NCI-H524 treated with DMSO at 0.1 percent for 48 hours (cell line): ENCODE results near the gene P2RX7.

Source experiments
- DNase-seq: peaks from one replicate; lab custom pipeline; 2025; lab: John Stamatoyannopoulos, UW

Gene P2RX7

DNA sequence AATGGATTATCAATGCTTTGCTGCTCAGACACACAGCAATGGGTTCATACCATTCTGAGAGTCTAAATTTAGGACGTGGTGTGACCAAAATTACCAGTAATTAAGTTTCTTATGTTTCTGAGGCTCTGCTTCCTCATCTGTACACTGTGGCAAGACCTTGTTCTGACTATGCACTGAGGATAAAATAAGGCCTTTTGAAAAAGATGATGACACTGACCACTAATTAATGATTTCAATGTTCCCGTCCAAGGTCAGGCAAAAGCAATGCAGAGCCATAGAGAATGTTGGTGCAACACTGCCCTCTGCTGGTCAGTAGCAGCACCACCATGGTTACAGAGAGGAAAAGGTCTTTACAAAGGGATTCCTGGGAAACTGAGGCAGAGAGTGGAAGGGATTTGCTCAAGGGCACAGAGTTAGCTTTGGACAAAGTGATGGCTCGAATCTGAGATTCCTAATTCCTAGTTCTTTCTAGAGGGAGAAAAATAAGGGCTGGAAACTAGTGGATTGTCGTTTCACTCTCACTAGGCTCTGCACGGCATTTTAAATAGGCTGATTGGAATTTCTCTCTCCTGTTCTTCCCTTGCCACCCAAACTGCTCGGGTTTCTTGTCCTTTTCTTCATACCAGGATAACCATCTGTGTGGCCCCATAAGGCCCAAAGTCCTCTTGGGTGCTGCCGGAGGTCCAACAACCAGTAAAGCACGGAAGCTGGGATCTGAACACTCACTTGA lies 22.3 kb upstream of the P2RX7 start:
- DNase-seq = no peak

DNA sequence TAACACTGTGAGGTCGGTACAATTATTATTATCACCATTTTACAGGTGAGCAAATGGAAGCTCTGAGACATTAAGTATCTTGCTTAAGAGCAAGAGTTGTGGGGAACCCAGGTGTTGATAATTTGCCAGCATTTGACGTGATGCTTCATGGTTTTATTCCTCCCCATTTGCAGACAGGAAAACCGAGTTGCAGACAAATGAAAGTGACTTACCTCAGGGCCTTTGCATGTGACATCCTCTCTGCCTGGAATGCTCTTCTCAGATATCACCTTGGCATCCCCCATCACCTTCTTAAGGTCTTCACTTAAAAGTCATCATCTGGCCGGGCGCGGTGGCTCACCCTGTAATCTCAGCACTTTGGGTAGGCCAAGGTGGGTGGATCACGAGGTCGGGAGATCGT lies 21.0 kb upstream of the P2RX7 start:
- no peak for DNase-seq

DNA sequence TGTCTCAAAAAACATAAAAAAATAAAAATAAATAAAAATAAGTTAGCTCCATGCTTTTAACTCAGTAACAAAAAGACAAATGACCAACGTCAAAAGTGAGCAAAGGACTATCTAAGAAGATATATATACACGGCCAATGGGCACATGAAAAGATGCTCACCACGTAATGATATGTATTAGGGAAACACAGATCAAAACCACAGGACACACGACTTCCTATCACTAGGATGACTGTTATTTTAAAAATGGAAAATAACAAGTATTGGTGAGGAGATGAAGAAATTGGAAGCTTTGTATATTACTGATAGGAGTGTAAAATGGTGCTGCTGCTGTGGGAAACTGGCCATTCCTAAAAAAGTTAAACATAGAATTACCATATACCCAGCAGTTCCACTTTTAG lies 20.2 kb upstream of the P2RX7 start:
- no peak for DNase-seq

DNA sequence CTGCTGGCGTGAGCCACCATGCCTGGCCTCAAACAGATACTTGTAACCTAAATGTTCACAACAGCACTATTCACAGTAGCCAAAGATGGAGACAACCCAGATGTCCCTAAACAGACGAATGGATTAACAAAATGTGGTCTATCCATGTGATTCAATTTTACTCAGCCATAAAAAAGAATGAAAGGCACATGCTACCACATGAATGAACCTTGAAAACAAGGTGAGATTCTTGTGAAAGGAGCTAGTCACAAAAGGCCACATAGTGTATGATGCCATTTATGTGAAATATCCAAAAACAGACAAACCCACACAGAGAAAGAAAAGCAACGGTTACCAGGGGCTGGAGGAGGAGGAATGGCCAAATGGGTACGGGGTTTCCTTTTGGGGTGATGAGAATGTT lies 19.6 kb upstream of the P2RX7 start:
- DNase-seq = no peak

DNA sequence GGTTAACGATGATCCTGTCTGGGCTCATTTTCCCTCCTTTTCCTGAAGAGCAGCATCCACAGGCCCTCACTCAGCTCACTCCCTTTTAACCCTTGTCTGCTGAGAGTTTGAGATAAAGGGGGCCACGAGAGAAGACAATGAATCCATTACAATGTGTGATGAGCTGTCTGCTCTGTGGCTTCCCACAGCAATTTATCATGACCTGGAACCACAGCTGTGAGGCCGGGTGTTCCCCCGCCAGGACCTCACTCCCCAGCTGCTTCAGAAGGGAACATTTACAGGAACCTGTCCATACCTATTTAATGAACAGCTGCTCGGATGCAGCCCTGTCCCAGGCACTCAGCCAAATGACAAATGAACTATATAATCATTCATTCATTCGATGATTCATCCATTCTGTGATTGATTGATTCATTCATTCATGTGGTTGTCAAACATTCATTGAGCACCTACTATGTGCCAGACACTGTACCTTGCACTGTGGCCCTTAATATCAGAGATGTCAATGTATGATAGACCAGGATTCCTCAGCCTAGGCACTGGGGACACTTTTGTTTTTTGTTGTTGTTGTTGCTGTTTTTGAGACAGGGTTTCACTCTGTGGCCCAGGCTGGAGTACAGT lies 18.5 kb upstream of the P2RX7 start:
- DNase-seq = no peak

DNA sequence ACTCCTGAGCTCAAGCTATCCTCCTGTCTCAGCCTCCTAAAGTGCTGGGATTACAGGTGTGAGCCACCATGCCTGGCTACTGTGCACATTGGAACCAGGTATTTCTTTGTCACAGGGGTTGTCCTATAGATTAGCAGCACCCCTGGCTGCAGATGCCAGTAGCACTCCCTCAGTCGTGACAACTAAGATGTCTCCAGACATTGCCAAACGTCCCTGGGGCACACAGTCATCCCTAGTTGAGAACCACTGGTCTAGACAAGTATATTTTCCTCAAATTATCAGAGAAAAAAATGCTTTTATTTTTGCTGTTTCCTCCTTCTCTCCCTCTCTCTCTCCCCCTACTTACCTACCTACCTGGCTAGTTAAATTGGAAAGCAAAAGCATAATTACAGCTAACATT lies 17.9 kb upstream of the P2RX7 start:
- no peak for DNase-seq

DNA sequence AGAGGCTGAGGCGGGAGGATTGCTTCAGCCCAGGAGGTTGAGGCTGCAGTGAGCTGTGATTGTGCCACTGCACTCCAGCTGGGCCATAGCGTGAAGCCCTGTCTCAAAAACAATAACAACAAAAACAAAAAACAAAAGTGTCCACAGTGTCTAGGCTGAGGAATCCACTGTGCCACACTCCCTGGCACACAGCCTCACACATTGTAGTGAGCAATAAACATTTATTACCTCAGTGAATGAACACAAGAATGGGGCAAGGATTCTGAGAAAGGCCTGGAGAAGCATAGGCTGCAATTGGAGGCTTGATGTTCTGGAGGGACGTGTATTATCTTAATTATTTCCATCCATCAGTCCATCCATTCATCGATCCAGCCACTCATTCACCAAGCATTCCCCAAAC lies 17.1 kb upstream of the P2RX7 start:
- DNase-seq = no peak

DNA sequence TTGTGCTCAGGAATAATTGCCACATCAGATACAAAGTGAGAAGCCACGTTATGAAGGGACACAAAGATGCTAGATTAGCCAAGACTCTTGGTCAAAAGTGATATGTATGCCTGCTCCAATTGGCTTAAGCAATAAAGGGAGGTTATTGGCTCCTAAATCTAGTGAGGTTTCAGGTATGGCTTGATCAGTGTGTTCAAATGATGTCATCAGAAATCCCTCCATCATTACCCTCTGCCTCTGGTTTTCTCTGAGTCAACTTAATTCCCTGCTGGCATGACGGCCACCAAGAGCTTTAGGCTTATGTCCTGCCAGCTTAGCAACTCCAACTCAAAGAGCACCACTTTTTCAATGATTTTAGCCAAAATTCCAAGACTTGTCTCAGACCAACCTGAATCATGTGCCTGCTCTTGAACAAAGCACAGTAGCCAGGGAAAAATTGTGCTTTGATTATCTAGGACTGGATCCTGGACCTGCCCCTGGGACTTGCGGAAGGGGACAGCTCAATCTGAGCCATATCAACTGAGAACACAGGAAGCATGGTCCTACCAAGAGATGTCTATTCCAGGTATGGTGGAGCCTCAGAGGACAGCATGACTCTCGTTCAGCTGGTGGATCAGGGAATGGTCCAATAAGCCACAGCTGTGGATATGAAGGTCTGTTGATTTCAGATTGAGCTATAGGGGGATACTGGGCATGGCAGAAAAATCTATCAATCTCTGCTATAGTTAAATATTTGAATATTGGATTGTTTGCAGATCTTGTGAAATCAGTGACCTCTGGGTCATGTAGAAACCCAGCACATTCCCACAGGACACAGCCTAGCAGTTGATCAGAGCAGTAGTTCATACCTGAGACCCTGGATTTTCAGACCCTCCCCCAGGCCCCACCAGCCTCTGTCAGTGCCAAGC lies 16.1 kb upstream of the P2RX7 start:
- no peak for DNase-seq

DNA sequence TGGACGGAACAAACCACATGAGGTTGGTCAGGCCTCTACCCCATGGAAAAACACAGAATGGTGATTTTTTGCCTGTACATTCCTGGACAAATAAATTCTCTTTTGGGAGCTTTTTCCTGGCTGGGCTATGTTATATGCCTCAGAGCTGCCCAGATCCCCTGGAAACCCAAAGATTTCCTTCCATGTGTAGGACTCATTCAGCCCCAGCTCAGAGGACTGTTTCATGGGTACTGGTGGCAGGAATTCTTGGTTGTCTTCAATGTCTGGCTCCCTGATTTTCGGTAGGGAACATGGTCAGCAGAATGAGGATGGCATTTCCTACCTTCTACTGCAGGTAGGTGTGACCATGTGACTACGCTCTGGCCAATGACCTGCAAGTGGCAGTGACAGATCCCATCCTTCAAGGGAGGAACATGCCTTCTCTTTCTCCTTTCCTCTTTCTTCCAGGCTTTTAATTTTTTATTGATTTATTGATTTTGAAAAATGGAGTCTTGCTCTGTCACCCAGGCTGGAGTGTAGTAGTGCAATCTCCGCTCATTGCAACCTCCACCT lies 15.4 kb upstream of the P2RX7 start:
- DNase-seq = no peak

DNA sequence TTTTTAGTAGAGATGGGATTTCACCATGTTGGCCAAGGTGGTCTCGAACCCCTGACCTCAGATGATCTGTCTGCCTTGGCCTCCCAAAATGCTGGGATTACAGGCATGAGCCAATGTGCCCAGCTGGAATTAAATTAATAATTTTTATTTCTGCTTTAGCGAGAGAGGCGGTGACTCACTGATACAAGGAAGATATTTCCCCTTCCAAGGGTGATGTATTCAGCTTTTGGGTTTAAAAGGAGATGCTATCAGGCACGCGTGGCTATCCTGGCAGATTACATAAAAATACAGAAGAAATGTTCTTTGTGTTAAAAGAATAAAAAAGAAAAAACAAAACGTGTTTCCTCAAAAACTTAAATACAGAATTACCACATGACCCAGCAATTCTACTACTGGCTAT lies 12.4 kb upstream of the P2RX7 start:
- no peak for DNase-seq

DNA sequence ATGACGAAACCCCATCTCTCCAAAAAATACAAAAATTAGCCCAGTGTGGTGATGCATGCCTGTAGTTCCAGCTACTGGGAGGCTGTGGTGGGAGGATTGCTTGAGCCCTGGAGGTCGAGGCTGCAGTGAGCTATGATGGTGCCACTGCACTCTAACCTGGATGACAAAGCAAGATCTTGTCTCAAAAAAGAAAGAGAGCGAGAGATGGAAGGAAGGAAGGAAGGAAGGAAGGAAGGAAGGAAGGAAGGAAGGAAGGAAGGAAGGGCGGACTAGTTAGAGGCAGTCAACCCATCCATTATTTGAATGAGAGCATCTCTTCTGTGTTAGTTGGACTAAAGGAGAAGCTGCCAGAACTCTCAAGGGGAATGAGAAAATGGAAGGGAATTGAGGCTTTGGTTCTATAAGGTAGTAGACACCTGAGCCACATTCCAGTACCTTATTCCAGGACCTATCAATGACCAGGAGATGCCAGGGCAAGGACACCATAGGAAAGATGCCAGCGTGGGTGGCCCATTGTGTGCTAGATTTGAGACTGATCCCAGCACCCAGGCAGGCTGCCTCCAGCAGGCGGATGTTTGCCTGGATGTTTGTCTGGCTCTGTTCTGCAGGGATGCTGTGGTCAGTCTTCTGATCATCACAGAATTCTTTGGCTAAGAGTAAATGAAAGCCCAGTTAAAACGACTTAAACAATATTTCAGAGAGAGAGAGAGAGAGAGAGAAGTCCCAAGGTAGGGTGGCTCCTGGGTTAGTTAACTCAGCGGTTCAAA lies 11.5 kb upstream of the P2RX7 start:
- DNase-seq = no peak

DNA sequence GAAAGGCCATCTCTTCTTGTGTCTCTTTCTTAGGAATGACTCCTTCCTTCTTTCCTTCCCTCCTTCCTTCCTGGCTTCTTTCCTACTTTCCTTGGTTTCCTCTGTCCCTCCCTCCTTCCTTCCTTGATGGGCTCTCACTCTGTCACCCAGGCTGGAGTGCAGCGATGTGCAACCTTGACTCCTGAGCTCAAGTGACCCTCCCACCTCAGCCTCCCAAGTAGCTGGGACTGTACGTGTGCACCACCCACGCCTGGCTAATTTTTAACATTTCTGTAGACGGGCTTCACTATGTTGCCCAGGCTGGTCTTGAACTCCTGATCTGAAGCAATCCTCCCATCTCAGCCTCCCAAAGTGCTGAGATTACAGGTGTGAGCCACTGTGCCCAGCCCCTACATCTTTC lies 10.9 kb upstream of the P2RX7 start:
- no peak for DNase-seq

DNA sequence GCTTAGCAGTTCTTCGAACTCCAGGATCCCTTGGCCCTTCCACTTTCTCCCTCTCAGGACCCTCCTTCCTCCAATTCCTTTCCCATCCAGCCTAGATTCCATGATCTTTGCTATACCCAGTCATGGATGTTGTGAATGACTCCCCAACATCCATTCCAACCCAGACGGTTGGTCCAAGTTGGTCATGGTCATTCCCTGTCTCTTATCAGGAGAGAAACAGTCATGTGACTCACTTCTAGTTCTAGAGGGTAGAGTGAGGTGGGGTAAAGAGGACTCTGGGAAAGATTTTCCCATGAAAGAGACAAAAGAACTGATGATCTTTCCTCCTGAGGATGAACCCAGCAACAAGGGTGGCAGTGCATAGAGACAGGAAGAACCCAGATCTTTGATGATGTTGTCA lies 9.2 kb upstream of the P2RX7 start:
- no peak for DNase-seq

DNA sequence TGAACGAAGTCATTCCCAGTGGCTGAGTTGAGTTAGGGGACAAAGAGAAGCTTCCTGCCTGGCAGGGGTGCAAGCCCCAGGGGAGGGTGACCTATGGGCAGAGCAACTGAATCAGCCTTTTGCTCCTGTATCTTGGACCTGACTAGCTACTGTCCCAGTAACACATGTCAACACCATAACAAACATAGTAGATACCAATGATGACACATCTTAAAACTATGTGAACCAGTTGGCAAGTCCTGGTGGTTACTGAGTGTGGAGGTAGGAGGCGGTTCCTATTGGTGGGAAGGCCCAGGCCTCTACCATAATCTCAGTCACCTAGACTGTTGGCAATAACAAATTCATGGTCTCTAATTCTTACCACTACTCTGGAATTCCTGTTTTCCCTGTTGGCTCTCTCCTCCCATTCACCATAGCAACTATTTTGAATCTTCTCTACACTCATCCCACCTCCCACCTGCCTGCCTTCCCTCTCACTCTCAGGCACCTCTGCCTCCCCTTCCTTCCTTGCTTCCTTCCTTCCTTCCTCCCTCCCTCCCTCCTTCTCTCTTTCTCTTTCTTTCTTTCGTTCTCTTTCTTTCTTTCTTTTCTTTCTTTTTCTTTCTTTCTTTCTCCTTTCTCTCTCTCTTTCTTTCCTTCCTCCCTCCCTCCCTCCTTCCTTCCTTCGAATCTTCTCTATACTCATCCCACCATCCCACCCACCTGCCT lies 8.1 kb upstream of the P2RX7 start:
- no peak for DNase-seq

DNA sequence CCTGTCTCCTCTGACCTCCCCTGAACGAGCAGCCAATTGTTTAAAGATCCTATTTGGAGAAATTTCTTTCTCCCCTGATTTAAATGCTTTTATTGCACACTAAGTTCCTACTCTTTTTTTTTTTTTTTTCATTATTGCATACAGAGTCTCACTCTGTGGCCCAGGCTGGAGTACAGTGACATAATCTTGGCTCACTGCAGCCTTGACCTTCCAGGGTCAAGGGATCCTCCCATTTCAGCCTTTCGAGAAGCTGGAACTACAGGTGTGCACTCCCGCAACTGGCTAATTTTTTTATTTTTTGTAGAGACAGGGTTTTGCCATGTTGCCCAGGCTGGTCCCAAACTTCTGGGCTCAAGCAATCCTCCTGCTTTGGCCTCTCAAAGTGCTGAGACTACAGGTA lies 5.2 kb upstream of the P2RX7 start:
- DNase-seq = no peak

DNA sequence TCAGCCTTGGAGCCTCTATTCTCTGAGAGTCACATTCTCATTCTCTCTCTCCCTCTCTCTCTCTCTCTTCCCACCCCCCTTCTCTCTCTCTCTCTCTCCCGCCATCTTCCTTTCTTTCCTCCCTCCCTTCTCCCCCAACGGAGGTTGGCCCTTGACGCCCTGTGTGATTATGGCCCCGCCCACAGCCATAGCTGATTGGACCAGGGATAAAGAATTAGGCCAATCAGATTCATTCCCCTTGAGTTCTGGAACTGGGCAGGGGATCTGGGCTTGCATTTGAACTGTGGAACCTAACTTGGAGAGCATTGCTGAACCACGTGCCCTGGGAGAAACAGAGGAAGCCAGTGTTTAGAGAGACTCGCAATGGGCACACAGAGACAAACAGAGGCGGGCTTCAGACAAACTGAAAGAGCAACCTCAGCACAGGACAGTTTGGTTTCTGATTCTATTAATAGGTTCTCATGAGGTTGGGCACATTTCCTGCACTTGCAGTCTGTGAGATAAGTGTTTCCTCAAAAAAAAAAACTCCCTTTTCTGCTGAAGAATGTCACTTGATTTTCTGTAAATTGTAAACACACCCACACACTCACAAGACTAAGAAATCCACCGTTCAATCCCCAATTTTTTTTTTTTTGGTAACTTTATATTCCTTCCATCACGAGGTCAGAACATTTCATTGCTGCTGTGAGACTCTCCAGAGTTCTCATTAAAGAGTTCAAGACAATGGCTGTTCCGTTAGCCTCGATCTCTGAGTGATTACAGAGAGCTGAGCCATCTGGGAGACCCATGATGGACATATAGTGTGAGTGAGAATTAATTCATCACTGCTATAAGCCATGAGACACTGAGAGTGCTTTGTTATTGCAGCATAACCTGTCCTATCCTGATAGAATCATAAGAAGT lies 3.5 kb upstream of the P2RX7 start:
- no peak for DNase-seq

DNA sequence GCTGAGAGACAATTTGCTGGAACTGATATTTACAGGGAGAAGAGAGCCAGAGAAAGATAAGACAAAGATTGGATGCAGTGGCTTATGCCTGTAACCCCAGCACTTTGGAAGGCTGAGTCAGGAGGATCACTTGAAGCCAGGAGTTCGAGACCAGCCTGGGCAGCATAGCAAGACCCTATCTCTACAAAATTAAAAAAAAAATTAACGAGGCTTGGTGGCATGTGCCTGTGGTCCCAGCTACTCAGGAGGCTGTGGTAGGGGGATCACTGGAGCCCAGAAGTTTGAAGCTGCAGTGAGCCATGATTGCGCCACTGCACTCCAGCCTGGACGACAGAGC lies 2.9 kb upstream of the P2RX7 start:
- DNase-seq = no peak

DNA sequence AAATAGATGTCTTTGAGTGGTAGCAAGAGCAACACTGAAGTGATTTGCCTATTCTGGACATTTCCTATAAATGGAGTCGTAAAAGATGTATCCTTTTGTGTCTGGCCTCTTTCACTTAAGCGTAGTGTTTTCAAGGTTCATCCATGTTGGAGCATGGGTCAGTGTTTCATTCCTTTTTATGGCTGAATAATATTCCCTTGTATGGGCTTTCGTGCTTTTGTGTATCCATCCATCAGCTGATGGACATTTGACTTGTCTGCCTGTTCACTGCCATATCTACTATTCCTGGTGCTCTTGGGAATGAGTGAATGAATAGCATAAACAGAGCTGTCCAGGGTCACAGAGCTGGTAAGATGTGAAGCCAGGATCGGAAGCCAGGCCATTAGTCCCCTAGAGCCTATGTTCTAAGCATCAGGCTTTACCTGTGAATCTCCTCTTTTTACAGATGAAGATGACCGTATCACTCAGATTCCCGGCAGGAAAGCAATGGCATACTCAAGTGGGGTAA lies 1.8 kb upstream of the P2RX7 start:
- no peak for DNase-seq

DNA sequence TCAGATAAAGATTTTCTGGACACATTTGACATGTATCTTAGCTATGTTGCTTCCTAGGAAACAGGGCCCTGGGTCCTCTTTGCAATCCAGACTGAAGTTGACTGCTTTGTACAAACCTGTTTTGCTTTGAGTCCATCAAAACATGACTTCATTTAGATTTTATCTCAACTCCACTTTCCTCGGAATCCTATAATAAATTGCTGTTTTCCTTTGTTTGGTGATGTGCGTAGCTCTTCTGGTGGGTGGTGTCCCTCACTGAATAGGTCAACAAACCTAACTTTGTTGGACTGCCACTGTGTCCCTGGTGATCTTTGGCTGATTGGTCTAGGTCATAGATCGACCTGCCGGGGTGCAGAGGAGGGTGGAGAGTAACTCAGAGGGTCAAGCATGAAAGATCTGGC lies 735 bp upstream of the P2RX7 start:
- no peak for DNase-seq

DNA sequence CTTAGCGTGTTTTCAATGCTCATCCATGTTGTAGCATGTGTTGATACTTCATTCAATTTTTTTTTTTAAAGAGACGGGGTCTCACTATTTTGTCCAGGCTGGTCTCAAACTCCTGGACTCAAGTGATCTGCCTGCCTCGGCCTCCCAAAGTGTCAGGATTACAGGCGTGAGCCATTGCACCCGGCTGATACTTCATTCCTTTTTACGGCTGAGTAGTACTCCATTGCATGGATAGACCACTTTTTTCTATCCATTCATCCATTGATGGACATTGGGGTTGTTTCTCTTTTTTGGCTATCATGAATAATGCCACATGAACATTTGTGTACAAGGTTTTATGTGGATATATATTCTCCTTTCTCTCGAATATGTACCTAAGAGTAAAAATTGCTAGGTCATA lies 1.2 kb downstream of the P2RX7 start:
- no peak for DNase-seq
